ENCODE data around the gene CBFA2T2.
"Not testable (repeated sequence)": the region's sequence is repeated elsewhere in the genome, so short reads cannot be mapped to it uniquely, and the experiment has no call there.

The CBFA2T2 gene

GRCh38 chr20:33549229-33549999 is 59.5 kb downstream of the CBFA2T2 start:
- no peak for DNase-seq (ENCODE audit: low read depth)

- DNase-seq (ENCODE audit: low read depth), result no peak
Observed at GRCh38 chr20:33551778-33552177, 61.9 kb downstream of the CBFA2T2 start.

GRCh38 chr20:33552519-33552918 is 62.6 kb downstream of the CBFA2T2 start:
- no peak for DNase-seq (ENCODE audit: low read depth)

GRCh38 chr20:33553516-33553915 is 63.6 kb downstream of the CBFA2T2 start:
- no peak for DNase-seq (ENCODE audit: low read depth)

GRCh38 chr20:33554914-33555420 is 65.1 kb downstream of the CBFA2T2 start:
- no peak for DNase-seq (ENCODE audit: low read depth)

- no peak for DNase-seq (ENCODE audit: low read depth)
Observed at GRCh38 chr20:33555755-33556154, 65.9 kb downstream of the CBFA2T2 start.

GRCh38 chr20:33556246-33556645 is 66.3 kb downstream of the CBFA2T2 start:
- no peak for DNase-seq (ENCODE audit: low read depth)

- no peak for DNase-seq (ENCODE audit: low read depth)
Observed at GRCh38 chr20:33558348-33559144, 68.7 kb downstream of the CBFA2T2 start.

- DNase-seq (ENCODE audit: low read depth), result no peak
Observed at GRCh38 chr20:33559212-33559611, 69.3 kb downstream of the CBFA2T2 start.

- DNase-seq (ENCODE audit: low read depth), result no peak
Observed at GRCh38 chr20:33560026-33560425, 70.1 kb downstream of the CBFA2T2 start.

GRCh38 chr20:33561053-33561452 is 71.2 kb downstream of the CBFA2T2 start:
- not testable (repeated sequence) for DNase-seq (ENCODE audit: low read depth)

GRCh38 chr20:33561692-33562601 is 72.1 kb downstream of the CBFA2T2 start:
- DNase-seq (ENCODE audit: low read depth), result no peak

- DNase-seq (ENCODE audit: low read depth), result no peak
Observed at GRCh38 chr20:33563788-33564187, 73.9 kb downstream of the CBFA2T2 start.

GRCh38 chr20:33566781-33567603 is 77.1 kb downstream of the CBFA2T2 start:
- DNase-seq (ENCODE audit: low read depth), result no peak

- no peak for DNase-seq (ENCODE audit: low read depth)
Observed at GRCh38 chr20:33567949-33568348, 78.1 kb downstream of the CBFA2T2 start.

- DNase-seq (ENCODE audit: low read depth), result no peak
Observed at GRCh38 chr20:33568378-33568777, 78.5 kb downstream of the CBFA2T2 start.

GRCh38 chr20:33568868-33569801 is 79.2 kb downstream of the CBFA2T2 start:
- DNase-seq (ENCODE audit: low read depth), result no peak

- DNase-seq (ENCODE audit: low read depth), result no peak
Observed at GRCh38 chr20:33569802-33570391, 80.0 kb downstream of the CBFA2T2 start.

- DNase-seq (ENCODE audit: low read depth), result no peak
Observed at GRCh38 chr20:33570743-33571142, 80.8 kb downstream of the CBFA2T2 start.

- DNase-seq (ENCODE audit: low read depth), result not testable (repeated sequence)
Observed at GRCh38 chr20:33573268-33573667, 83.4 kb downstream of the CBFA2T2 start.

Data from stimulated activated CD8-positive, alpha-beta memory T cell treated with anti-CD3 and anti-CD28 coated beads, Interleukin-12 subunit alpha, Interleukin-12 subunit beta, amount 100 ng/mL, for 4 hours (primary cell).